ENCODE results near the gene SLC5A5.

SLC5A5 gene

DNA sequence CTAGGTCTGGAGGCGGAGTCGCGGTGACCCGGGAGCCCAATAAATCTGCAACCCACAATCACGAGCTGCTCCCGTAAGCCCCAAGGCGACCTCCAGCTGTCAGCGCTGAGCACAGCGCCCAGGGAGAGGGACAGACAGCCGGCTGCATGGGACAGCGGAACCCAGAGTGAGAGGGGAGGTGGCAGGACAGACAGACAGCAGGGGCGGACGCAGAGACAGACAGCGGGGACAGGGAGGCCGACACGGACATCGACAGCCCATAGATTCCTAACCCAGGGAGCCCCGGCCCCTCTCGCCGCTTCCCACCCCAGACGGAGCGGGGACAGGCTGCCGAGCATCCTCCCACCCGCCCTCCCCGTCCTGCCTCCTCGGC is at the start of gene SLC5A5:
Gene SLC5A5 (plus strand): TSS at position 68 of the 373 bp plus-strand sequence. CDS start 375 bp downstream, outside the sequence.
- no peak for DNase-seq (ENCODE audit: low read depth)

- no peak for DNase-seq (ENCODE audit: low read depth)
Measured at GRCh38 chr19:17824339-17824738, 47.4 kb upstream of the SLC5A5 start.

DNA sequence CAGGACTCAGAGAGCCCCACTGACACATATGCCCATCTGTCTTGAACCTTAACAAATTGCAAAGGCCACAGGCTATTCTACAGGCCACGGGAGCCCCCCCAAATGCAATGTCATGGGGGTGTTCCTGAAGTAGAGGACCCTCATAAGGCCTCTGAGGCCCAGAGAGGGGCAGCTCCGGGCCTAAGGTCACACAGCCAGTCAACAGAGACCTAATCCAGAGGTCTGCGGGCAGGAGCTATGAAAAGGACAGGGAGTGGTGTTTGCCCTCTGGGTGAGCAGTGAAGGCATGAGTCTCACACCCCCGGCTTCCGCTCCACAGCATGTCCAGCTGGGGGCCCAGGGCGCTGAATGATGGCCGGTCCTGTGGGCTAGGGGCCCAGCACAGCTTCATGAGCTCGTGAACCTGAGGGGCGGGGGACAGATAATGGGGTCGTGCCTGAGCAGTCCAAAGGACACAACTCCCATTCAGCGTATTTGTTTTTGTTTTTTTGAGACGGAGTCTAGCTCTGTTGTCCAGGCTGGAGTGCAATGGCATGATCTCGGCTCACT is 45.2 kb upstream of the SLC5A5 start:
- no peak for DNase-seq (ENCODE audit: low read depth)

DNA sequence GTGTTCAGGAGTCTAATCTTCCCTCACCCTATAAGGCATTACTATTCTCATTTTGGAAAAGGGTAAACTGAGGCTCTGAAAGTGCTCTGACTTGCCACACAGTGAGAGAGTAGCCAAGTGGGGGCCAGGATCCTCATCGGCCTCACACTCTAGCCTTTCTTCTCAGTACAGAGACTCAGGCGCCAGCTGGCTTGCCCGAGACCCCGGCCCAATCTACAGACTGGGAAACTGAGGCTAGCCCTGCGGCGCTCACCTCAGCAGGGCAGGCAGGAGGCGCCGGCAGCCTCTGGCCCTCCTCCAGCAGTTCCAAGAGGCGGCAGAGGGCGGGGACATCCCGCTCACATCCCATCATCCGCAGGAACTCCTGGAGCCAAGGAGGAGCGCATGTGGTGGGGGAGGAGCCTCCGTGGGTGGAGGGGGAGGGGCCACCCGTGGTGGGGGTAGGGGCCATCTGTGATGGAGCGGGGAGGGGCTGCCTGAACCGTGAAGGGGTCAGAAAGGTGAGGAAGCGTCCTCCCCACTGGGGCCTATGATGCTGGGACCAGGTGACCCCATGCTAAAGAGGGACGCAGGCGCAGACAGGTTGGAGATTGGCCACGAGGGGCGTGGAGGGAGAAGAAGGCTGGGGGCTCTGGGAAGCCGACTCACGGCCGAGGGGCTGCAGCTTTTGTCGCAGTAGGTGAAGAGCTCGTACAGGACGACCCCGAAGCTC is 41.7 kb upstream of the SLC5A5 start:
- no peak for DNase-seq (ENCODE audit: low read depth)

DNA sequence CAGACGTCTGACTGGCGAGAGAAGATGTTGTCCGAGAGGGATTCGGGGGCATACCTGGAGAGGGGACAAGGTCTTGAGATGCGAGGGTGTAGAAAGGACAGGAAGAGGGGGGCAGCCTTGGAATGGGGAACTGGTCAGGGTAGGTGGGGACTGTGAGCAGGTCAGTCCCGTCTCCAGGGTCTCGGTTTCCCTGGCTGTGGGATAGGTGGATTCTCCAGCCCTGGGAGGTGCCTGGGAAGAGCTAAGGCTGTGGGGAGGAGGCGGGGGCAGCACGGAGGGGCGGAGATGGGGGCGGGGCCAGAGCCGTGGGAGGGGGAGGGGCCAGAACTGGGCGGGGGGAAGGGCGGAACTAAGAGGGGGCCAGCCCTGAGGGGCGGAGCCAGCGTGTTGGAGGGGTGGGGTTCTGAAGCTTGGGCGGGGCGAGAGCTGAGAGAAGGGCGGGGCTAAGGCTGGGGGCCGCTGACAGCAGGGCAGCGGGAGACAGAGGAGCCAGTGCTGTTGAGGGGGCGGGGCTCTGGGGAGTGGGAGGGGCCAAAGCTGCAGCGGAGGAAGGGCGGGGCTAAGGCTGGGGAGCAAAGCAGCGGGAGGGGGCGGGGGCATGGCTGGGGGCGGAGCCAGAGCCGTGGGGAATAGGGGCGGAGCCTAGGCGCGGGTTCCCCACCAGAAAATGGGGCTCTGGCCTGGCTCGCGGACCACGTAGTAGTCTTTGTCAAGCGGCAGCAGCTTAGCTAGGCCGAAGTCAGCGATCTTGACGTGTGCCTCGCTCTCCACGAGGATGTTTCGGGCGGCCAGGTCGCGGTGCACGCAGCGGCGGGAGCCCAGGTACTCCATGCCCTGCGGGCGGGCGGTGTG is 41.0 kb upstream of the SLC5A5 start:
- DNase-seq (ENCODE audit: low read depth): peak; percentile 19

GRCh38 chr19:17831419-17831888 is 40.3 kb upstream of the SLC5A5 start:
- DNase-seq (ENCODE audit: low read depth): no peak

DNA sequence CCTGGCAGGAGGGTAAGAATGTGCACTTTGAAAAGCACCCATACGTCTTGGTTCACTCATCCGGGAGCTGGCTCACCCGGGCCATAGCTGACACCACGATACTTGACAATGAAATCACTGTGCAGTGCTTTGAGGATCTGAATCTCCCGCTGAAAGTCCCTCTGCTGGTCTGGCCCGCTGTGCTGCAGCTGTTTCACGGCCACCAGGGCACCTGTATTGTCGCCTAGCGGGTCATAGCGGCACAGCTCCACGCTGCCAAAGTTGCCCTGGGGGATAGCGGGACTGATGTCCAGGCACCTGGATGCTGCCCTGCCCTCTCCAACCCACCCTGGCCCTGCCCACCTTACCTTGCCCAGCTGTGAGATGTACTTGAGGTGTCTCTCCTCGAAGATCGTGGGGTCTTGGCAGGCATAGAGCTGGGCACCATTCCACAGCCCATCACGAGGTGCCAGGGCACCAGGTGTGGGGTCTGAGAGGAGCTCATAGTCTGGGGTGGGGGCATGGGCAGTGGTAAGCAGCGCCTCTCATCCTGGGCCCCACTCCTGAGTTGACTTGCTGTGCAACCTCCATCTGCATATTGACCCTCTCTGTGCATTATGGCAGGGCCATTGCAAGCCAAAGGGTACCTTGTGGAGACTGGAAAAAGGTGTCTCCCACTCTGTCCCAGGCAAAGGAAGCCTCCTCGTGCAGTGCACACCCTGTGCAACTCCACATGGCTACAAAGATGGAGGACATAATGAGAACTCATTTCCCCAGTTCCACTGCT is 39.1 kb upstream of the SLC5A5 start:
- DNase-seq (ENCODE audit: low read depth): no peak

DNA sequence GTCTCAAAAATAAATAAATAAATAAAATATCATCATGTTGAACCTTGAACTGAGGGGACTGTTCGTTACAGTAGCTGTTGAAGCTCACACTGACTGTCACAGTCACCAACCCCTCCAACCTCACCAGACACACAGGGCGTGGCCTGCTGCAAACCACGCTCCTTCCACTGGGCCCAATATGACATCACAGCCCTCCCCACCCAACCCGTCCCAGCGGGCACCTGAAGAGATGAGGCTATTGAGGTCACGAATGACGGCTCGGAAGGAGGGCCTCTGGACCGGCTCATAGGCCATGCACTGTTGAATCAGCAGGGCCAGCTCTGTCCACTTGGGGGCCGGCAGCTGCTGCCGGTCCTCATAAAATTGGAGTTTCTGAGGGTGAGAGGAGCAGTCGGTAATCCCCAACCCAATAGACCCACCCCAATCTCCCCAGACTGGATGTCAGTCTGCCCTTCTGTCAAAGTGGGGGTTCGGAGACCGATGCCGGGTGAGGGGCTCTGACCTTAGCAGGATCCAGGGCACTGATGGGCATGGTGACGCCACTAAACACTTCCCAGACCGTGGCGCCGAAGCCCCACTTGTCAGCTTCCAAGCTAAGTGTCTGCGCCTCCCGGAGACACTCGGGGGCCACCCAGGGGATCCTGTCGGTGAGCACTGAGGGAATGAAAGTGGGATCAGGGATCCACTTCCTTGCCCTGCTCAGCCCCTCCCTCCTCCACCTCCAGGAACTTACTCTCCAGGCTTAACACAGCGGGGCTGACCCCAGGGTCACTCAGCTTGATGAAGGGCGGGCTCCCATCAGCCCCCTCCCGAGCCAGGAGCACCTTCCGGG is 37.2 kb upstream of the SLC5A5 start:
- no peak for DNase-seq (ENCODE audit: low read depth)

GRCh38 chr19:17835182-17836006 is 36.4 kb upstream of the SLC5A5 start:
- no peak for DNase-seq (ENCODE audit: low read depth)

- DNase-seq (ENCODE audit: low read depth): no peak
Measured at GRCh38 chr19:17836530-17836929, 35.2 kb upstream of the SLC5A5 start.

- DNase-seq (ENCODE audit: low read depth): no peak
Measured at GRCh38 chr19:17837972-17838371, 33.8 kb upstream of the SLC5A5 start.

DNA sequence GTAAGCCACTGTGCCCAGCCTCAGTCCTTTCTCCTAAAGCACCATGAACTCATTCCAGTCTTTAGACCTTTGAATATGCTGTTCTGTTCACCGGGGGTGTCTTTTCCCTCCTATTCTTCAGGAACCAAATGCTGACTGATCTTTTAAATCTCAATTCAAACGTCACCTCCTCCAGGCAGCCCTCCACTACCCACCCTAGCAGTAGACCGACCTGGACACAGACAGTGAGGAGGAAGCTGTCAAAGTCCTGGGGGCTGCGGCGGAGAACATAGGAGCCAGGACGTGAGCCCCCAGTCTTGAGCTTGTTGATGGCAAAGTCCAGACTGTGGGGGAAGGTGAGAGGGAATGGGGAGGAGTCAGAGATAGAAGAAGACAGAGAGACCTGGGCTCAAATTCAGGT is 31.7 kb upstream of the SLC5A5 start:
- no peak for DNase-seq (ENCODE audit: low read depth)

GRCh38 chr19:17841371-17841809 is 30.4 kb upstream of the SLC5A5 start:
- no peak for DNase-seq (ENCODE audit: low read depth)

DNA sequence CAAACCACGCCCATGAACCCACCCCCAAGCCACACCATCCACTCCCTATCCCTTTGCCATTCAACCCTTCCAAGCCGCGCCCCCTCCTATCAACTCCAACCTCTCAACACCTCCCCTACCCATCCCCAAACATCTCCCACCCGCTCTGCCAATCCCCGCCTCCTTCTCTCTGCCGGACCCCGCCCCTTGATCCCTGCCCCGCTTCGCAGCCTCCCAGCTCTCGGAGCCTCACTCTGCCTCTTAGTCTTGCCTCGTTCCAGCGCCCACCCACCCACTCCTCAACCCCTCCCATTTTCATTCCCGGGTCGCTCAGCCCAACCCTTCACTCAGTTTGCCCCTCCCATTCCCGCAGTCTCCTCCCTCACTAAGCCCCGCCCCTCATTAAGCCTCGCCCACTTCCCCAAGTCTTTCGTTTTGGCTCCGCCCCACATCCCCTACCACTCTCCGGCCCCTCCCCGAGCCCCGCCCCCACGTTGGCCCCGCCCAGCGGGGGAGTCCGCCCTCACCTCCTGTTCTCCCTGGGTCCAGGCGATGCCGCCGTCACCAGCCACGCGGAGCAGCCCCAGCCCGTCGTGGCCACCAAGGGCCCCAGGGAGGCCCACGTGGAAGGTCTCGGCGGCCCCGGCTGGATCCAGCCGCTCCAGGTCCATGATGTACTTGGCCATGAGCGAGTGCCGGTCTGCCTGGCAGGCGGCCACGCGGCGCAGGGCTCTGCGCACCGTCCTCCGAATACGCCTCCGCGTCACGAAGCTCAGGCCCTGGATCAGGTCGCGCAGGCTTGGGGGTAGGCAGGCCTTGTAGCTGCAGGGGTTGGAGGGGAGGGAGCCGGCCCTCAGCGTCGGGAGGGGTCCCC is 29.7 kb upstream of the SLC5A5 start:
- peak; percentile 34 for DNase-seq (ENCODE audit: low read depth)

DNA sequence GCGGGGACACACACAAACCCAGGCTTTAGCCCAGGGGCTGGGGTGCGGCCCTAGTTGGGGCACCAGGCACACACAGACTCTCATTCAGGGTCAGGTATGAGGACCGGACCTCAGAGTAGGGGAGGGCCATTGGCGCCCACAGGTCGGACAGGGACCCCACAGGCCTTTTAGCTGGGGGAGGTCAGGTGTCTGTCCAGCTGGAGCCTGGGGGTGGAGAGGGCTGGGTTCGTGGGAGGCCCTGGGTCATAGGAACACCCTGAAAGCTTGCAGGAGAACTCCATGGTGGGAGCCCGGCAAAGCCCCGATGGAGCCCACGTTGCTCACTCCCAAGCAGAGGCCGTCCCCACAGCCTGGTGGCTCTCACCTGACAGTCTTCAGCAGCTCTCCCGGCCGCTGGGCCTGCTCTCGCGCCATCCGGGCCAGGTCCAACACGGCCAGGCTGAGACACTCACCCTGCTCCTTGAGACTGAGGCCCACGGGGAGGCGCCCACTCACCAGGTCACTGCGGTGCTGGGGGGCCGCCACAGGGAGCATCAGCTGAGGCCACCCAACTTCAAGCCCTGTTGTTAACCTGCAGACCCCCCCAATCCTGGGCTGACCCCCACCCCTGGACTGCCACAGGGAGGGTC is 29.0 kb upstream of the SLC5A5 start:
- no peak for DNase-seq (ENCODE audit: low read depth)

GRCh38 chr19:17843292-17843827 is 28.4 kb upstream of the SLC5A5 start:
- no peak for DNase-seq (ENCODE audit: low read depth)

GRCh38 chr19:17843908-17844490 is 27.7 kb upstream of the SLC5A5 start:
- no peak for DNase-seq (ENCODE audit: low read depth)

- peak; percentile 39 for DNase-seq (ENCODE audit: low read depth)
Measured at GRCh38 chr19:17846146-17846545, 25.6 kb upstream of the SLC5A5 start.

All from activated T-helper 9 cell treated with anti-CD3 and anti-CD28 coated beads, Interleukin-2, amount 50 U/mL, for 16 hours (primary cell).